Suprapubic skin (tissue), 3 donors: ENCODE results near the gene BBC3.

Experiments
- CTCF ChIP-seq, 2 donors: fragments of 200-600 bp in 1 of 2; fragments of 450-650 bp in 1 of 2; sonication (generic) in 1 of 2; IDR thresholded peaks; one replicate each; pipeline ENCODE4 v1.5.1; 2016 to 2019; ENCODE audit warnings: antibody characterized with exemption in 2 of 2, mild to moderate bottlenecking in 1 of 2, moderate library complexity in 1 of 2
- POLR2A ChIP-seq, 2 donors: fragments of 450-650 bp; IDR thresholded peaks; one replicate each; pipeline ENCODE4 v1.6.1; 2017; ENCODE audit warnings: antibody characterized with exemption in 2 of 2, mild to moderate bottlenecking in 2 of 2, moderate library complexity in 2 of 2

GRCh38 chr19:47271949-47272348 lies 41.0 kb upstream of the BBC3 start:
- TF ChIP-seq CTCF (IDR thresholded peaks at IDR 0.05) (no peak), POLR2A (IDR thresholded peaks at IDR 0.05) (no peak)
